ENCODE results near the gene FOXP1.

DNA sequence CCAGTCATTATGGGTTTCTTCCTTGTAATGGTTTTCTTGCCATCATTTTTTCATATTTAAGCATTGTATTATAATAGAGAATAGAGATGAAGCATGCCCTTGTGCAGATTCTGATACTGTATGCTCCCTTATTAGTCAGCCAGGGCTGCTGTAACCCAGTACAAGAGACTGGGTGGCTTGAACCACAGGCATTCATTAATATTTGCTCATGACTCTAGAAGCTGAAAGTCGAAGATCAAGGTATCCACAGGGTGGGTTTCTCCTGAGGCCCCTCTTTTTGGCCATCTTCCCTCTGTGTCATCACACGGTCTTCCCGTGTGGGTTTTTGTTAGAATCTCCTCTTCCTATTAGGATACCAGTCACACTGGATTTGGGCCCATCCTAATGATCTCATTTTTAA, 74.5 kb downstream of the FOXP1 start:
- no peak for TF ChIP-seq ZSCAN29 (IDR thresholded peaks at IDR 0.05)
- TF ChIP-seq, protein P1, sequence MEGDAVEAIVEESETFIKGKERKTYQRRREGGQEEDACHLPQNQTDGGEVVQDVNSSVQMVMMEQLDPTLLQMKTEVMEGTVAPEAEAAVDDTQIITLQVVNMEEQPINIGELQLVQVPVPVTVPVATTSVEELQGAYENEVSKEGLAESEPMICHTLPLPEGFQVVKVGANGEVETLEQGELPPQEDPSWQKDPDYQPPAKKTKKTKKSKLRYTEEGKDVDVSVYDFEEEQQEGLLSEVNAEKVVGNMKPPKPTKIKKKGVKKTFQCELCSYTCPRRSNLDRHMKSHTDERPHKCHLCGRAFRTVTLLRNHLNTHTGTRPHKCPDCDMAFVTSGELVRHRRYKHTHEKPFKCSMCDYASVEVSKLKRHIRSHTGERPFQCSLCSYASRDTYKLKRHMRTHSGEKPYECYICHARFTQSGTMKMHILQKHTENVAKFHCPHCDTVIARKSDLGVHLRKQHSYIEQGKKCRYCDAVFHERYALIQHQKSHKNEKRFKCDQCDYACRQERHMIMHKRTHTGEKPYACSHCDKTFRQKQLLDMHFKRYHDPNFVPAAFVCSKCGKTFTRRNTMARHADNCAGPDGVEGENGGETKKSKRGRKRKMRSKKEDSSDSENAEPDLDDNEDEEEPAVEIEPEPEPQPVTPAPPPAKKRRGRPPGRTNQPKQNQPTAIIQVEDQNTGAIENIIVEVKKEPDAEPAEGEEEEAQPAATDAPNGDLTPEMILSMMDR (IDR thresholded peaks at IDR 0.05 in 2 of 3, conservative IDR thresholded peaks at IDR 0.05 in 1 of 3; ENCODE audit: insufficient read depth in 2 of 3, low read depth in 1 of 3, low read length in 3 of 3): no peak
- no peak for TF ChIP-seq TRIM24 (IDR thresholded peaks at IDR 0.05)
